Limb (tissue), 2 donors: ENCODE data around the gene DAP.
"Not testable (repeated sequence)": the region's sequence is repeated elsewhere in the genome, so short reads cannot be mapped to it uniquely, and the experiment has no call there.

Experiments
- DNase-seq, 2 donors: peaks; one replicate each; pipeline ENCODE4 v3.0.0-alpha.2; 2016; ENCODE audit errors: extremely low spot score in 2 of 2

DAP gene, protein sequence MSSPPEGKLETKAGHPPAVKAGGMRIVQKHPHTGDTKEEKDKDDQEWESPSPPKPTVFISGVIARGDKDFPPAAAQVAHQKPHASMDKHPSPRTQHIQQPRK

DNA sequence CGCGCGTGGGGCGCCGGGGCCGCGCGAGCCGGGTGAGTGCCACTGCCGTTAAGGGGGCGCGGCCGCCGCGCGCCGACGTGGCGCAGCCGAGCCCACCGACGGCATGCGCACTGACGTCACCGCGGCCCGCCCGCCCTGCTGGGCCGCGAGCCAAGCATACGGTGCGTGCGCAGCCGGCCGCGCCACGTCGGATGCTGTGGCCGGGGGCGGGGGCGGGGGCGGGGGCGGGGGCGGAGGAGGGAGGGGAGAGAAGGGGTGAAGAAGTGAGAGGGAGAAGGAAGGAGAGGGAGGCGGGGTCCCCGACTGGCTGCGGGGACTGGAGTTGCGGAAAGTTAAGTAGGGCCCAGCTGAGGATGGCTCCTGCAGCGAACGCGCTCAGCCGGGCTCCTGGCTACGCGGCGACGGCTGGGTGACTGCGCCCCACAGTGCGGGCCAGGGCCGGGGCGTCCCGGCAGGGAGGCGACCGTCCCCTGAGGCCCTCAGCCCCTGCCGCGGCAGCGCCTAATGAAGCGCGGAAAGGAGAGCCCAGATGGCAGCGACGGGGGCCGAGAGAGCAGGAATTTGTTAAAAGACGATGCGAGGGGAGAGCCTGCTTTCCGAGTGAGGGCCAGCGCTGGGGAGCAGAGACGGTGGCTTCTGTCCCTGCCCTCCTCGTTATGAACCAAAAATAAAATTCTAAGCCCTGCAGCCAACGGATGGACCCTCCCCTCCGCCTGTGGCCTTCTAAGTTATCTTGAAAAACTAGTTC is at the start of gene DAP:
TSS of gene DAP (minus strand) at position 50 of the 748 bp plus-strand sequence. CDS start 166 bp downstream, outside the sequence.
- peak; percentile 86 to 96 for DNase-seq

DNA sequence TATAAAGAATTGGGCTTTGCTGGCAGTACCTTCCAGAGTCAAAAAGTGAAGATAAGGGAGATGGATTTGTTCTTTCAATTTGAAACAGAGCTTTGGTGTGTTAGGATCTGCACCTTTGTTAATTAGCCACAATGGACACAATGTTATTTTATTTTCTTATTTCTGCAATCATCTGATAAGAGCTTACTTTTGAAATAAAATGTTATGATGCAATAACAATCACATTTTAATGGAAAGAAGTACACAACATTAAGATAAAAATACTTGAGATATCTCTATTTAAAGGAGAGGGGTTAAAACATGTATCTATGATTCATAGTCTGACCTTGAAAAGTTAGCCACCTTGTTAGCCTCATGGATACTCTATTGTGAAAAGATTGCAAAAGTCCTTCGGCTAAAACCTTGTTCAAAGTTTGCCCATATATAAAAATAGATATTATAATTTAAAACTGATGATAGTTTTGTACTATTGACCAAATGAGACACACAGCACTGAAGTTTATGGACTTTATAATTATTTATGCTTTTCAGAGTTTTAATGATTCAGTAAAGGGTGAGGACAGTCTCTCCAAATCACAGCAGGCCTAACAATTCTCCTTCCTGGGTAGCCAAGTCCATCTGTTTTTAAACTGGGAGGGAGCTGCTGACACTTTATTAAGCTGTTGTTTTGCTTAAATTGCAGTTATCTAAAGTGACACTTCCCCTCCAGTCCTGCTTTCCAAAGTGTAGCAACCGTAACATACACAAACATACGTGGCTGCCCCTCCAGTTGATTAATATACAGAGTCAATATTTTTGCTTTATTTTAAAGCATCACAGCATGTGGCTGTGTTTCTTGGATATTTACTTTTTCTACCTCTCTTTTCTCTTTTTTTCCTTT is 47.6 kb upstream of the DAP start:
- DNase-seq = no peak

DNA sequence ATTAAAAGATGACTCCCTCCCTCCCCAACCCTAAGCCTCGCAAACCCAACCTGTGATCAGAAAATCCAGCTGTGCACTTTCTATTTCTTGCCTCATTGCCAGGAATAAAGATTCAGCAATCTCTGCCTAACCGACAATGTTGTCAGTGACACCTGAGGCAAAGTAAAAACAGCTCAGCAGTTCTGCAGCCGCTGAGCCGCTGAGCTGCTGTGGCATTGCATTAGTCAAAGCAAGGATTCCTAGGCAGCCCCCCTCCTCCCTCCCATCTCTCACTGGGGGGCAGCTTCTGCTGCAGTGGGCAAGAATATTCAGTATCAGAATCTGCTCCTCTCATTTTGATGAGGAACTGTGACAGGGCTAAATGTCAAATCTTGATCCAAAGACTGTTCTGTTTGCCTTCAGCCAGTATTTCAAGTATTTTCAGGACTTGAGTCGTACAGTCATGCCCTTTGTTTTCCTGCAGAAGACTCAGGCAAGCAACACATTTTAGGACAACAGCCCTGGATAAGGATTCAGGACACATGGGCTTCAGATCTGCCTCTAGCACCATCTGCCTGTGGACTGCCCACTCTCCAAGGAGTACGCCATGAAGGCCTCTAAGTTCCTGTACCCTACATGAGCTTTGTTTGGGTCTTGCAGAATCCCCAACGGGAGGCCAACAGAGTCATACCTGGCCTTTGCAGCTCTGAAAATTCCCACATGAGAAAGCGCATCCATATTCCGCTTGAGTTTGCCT is 41.1 kb upstream of the DAP start:
- no peak for DNase-seq

DNA sequence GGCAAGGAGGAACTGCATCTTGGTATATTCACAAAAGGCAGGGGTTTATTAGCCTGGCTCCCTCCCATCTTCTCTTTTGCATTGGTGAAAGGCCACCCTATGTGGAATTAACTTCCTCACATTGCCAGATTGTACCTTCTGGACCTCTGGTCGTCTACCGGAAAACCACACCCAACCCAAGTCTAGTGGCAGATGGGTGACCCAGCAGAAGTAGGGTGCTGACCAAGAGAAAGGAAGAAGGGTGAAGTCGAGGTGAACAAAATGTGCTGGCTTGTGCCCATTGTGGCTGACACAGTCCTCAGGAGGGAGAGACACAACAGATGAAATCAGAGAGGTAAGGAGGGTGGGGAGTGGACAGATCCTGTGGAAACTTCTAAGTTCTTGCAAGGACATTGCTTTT is 39.8 kb upstream of the DAP start:
- DNase-seq = no peak

DNA sequence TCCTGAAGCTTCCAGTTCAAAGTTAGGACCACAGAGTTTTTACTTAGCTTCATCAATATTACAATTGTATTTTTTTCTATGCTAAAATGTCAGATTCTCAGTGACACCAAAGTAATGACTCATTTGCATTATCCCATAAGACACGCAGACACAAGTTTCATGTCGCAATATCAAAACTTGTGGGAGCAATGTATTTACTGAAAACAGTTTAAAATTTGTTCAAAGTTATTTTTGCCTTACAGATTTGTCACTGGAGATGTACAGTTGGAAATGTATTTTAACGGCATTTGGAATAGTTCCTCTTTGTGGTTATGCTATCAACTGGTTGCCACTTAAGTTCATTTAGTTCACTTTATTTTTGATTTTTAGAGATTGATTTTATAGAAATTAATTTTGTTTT is 36.2 kb upstream of the DAP start:
- DNase-seq = no peak

DNA sequence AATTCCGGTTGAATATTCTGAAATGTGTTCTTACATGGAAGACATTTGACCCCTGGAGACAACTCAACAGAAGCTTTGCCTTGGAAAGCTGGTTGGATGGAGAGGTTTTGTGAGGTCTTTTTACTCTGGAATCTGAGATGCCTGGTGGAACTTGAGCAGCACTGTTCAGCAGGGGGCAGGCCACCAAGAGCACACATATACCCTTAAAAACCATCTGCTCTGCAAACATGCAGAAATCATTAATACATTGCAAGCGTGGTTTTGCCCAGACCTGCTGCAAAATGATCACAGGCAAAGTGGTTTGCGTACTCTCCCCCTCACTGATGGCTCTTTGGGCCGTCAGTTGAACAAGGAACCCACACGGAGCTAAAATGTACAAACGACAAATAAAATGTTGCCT is 32.8 kb upstream of the DAP start:
- no peak for DNase-seq

DNA sequence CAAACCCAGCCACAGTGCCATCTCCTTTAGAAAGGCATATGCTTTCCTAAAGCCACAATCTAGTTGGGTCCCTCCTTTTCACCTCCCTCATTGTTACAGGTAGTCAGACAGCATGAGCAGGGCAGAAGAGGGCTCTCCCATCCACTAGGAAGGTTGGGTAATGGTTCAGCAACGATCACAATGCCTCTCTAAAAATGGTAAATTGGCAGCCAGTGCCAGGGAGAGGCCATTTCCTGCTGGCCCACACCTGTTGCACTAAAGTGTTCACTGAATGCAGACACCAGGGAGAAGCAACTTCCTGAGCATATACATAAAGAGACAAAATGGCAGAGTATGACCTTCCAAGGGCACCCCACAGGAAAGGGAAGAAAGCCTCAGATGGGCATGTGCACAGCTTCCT is 31.3 kb upstream of the DAP start:
- DNase-seq = no peak

DNA sequence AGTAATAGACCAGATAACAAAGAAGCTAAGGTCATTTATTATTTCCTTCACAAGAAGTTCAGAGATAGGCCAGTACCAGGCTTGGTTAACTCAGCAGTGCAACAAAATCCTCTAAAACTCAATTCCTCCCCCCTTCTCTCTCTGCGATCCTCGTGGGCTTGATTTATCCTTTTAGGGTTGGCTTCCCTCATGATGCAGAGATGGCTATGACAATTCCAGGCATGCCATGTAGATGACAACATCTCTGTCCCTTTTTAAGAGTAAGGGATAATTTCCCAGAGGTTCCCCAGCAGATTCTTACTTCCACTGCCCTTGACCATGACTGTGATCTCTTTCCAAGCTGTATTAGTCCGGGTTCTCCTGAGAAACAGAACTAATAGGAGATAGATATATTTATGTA is 28.7 kb upstream of the DAP start:
- no peak for DNase-seq

DNA sequence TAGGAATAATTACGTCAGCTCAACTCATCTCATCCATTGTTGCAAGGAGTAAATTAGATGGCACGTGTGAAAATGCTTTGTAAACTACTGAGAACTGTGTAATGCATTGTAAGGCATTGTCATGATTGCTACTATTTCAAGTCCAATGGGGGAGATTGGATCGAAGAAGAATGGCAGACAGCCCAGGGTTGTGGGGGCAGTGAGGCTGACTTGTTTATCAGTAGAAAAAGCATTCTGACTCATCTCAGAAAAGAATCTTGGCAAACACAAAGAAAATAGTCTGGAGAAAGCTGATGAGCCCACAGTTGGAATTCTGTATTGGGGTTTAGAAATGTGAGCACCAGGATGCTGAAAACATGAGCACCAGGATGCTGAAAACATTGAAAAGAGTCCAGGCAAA is 28.0 kb upstream of the DAP start:
- no peak for DNase-seq

DNA sequence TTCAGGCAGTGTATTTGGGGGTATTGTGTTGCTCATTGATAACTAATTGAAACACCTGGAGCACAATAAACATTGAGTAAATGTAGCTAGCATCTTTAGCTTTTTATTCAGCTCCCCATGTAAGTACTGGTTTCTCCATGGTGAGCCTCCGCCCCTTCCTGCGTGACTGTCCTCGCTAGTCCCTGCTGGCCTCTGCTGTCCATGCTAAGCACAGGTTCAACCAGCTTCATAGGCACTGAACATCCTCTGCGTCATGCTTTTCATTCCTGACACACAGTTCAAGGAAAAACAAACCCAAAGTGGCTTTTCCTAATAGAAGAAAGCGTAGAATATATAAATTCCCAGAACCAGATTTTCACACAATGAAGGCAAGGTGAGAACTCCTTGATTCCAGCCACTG is 27.3 kb upstream of the DAP start:
- DNase-seq = no peak

DNA sequence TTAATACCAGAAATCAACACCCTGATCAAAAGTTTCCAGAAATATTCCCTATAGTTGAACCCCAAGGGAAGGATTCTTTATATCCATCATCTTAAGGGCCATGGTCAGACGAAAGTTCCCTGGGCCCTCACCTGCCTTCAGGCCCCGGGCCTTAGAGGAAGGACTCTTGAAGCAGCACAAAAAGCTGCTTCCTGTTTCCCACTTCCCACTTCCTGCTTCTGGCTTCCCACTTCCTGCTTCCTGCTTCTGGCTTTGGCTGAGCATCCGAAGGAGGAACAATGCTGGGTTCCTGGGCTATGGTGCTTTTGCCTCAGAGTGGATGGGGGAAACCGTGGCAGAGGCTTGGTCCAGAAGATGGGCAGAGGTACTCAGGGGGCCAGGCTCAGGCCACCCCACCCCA is 25.8 kb upstream of the DAP start:
- no peak for DNase-seq

DNA sequence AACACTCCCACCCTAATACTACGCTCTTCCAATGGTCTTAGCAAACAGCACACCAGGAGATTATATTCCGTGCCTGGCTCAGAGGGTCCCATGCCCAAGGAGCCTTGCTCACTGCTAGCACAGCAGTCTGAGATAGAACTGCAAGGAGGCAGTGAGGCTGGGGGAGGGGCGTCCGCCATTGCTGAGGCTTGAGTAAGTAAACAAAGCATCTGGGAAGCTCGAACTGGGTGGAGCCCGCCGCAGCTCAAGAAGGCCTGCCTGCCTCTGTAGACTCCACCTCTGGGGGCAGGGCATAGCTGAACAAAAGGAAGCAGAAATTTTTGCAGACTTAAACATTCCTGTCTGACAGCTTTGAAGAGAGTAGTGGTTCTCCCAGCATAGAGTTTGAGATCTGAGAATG is 19.2 kb upstream of the DAP start:
- not testable (repeated sequence) for DNase-seq

DNA sequence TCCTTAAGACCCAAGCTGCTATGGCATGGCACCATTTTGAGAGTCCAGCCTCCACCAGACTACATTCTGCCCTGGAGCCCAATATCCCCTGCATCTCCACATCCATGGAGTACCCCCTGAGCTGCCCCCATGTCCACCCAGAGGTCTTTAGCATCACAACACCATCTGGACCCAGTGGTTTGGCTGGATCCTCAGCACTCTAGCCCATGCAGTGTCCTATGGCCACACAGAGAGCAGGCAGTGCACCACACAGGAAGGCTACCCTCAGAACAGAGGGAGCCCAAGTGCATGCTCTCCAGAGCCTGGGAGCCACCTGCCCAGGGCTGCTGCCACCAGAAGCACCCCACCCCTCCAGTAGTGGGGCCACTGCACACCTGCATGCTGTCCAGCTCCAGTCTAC is 18.6 kb upstream of the DAP start:
- no peak for DNase-seq

DNA sequence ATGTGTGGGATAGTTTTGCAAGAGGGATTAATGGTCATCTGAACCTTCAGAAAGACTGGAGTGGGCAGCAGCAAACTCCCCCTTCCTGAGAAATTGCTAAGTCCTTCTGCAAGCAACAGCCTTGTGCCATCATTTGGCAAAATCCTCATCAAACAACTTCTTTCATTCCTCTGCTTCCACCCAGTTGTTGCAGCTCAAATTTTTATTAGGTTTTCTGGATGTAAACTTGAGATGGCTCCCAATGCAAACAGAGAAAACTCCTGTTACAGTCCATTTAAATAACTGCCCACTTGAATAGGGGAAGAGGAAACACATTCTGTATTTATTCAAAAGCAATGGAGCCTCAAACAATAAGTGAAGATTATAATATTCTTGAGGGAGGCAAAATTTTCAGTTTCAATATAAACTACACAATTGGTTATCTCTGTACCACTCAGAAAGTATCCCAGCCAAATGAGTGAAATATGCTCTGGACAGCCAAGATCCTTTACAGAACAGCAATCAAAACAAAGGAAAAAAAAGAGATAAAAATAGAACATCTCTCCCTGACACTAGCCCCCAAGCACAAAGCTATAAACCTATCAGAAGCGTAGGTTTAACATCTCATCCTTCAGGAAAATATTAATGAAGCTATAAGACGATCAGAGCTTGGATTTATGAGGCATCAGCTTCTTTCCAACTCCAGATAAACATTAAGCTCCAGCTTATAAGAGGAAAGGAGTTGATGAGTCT is 17.3 kb upstream of the DAP start:
- DNase-seq = no peak

DNA sequence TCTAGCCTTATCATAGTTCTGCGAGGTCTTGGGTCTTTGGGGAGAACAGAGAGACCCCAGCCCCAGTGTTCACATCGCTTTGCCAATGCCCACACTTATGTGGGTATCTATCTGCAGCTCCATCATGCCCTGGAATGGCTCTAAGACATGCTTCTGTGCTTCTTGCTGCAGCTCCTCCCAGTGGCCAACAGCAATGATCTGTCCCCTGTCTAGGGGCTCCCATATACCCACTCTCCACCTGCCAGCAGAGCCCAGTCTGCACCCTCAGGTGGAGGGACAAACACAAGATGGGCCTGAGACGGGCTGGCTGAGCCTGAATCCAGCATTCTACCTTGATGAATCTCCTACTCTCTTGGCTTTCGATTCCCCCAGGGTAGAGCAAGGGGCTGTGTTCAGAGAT is 14.6 kb upstream of the DAP start:
- no peak for DNase-seq

DNA sequence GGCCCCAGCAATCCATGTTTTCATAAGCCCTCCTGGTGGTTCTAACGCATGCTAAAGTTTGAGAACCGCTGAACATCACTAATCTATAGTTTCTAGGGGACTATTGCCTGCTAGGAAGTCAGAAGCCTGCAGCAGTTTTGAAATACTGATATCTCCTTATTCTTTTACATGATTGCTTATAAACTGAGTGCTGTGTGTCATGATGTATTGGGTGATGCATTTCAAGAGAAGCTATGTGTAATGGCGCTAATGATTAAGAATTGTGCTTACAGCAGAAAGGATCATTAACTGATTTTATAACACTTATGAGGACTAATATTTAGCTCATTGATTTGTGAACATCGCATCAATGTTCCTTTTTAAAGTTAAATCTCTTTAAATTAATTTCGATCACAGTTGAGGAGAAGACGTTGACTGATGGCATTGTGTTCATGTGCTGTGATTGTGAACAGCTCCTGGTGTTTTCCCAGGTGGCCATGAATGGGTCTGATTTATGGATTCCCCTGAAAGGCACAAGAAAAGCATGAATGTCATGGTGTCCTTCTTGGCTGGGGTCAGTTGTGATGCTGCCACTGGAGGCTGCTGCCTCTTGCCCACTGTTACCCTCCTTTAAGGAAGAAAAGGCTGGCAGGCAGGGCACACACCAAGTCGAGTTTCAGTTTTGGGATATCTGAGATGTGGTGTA is 12.0 kb upstream of the DAP start:
- no peak for DNase-seq

DNA sequence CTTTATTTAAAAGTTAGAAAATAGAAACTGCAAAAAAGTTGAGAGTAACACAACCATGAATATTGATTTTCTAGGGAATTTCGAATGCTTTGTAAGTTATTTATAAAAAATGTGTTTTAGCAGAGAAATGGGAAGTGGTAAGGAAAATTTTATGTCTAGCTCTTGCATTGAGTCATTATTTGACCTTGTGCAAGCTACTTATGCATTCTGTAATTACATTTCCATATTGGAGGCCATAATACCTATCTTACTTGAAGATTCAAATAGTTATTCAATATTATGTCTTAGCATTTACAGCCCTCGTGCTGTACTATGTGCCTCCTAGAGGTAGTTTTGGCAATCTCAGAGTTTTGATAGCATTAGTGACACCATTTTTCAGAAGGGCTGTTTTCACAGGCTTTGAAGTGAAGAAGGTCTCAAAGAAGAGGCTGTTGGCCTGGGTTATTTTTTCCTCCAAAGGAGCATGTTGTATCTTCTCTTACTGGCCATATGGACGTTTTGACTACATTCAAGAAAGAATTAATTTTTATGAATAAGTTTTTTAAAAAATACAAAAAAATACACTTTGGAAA is 7.4 kb upstream of the DAP start:
- DNase-seq = no peak

DNA sequence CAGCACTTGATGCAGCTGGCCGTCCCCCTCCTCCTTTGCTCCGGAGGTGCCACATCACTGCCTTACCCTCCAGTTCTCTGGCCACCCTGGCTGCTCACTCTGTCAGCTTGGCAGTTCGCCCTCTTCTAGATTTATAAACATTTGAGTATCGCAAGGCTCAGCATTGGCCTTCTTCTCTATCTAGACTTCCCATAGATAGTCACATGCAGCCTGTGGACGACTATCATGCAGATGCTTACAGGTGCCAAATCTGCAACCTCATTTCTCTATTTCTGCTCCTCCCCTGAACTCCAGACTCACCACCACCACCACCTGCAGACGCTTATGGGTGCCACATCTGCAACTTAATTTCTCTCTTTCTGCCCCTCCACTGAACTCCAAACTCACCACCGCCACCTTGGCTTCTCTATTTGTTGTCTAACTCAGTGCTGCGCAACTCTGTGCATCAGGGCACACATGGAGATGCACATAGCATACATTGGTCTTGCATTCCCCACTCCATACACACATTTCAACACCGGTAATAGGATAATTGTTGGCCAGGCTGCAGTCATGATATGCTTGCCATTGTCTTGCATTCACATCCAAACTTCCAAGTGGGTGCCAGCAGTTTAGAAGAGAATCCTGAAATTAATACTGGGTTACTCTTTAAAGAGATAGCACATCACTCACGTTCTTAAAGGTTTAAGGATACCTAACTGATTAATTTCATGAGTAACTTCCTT is 1.9 kb upstream of the DAP start:
- DNase-seq = no peak

DNA sequence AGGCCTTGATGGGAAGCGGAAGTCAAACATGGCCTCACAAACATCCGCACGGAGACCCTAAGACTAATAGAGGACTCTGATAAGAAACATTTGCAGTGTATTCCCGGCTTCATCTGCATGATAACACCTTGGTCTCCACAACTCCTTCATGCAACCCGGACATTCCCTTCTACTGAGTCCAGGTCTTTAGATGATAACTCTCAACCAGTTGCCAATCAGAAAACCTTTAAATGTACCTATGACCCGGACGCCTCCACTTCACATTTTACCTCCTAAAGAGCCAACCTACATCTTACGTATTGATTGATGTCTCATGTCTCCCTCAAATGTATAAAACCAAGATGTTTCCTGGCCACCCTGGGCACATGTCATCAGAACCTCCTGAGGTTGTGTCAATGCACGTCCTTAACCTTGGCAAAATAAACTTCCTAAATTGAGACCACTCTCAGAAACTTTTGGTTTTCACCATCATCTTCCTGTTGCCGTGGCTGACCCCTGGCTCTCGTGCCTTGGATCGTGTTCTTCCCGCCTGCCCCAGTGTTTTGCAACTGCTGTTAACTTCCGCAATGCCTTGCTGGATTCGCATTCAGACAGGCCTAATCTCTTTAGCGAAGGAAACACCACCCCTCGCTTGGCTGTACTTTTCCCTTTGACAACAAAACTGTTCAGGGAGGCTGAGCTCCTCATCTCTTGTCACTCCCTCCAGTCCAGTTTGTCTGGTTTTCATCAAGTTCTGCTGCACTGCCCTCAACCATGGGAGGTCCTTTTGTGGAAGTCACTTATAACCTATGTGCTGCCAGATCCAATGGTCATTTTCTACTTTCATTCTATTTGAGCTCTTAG is 1.1 kb upstream of the DAP start:
- DNase-seq = no peak
